ENCODE measurements around the gene CX3CR1. TPM values are rescaled to one million over a fixed set of nuclear protein-coding genes. Genes with fewer than 3 reads are reported as not detected.

CX3CR1 gene, protein sequence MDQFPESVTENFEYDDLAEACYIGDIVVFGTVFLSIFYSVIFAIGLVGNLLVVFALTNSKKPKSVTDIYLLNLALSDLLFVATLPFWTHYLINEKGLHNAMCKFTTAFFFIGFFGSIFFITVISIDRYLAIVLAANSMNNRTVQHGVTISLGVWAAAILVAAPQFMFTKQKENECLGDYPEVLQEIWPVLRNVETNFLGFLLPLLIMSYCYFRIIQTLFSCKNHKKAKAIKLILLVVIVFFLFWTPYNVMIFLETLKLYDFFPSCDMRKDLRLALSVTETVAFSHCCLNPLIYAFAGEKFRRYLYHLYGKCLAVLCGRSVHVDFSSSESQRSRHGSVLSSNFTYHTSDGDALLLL
- total RNA-seq = under 1 TPM; 0.31 to 0.94 (median 0.66) TPM

DNA sequence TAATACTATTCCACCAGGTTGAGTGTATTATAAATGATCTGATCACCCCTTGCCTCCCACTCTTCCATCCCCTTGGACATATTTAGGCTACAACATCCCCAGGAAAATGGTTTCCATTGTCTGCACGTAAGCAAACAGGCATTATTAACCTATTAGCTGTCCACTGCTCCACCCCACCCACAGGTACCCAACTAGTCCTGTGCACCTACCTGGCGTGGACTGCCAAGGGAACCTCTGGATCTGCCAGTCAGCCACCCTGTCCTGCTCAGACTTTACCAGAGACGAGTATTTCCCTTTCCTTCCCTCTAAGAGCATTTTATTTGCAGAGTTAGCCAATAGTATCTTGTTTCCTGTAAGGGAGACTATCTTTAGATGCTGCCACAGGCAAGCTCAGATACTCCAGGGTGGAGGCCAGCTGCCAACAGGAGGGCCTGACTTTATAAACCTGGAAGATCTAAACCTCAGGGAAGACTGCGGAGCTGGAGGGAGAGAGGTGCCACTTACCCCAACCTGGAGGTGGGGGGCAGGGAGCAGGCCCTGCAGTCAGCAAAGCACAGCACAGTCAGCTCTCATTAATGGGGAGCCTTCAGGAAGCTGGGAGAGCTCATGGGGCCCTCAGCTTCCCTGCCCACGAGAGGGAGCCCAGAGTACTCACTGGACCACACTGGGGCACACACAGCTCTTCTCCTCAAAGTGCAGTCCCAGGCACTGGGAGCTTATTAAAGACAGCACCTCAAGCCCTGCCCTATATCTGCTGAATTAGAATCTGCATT is at the start of gene CX3CR1:
Gene CX3CR1, minus strand, starts transcription at position 292 of the 773 bp plus-strand sequence. CDS start 13,527 bp downstream, outside the sequence.
- Histone ChIP-seq H3K27ac (no peak within 1 kb of the TSS), H3K4me3 (no peak within 1 kb of the TSS), H3K4me1 (no peaks in the 10 kb centered on the region), H3K9me3 (no peaks in the 10 kb centered on the region), H3K36me3 (no peaks in the 10 kb centered on the region), H3K27me3 (no peaks in the 10 kb centered on the region)
- ATAC-seq = no peak
- WGBS, 2 donors (ENCODE audit: low coverage in 1 of 2) = 67 to 79% methylated on average over 2 to 3 of the region's 5 CpGs
- no peak for TF ChIP-seq POLR2AphosphoS5 (IDR thresholded peaks at IDR 0.05)
- TF ChIP-seq EP300 (IDR thresholded peaks at IDR 0.05) = no peak
- TF ChIP-seq POLR2A (IDR thresholded peaks at IDR 0.05) = no peak
- TF ChIP-seq, protein P1, sequence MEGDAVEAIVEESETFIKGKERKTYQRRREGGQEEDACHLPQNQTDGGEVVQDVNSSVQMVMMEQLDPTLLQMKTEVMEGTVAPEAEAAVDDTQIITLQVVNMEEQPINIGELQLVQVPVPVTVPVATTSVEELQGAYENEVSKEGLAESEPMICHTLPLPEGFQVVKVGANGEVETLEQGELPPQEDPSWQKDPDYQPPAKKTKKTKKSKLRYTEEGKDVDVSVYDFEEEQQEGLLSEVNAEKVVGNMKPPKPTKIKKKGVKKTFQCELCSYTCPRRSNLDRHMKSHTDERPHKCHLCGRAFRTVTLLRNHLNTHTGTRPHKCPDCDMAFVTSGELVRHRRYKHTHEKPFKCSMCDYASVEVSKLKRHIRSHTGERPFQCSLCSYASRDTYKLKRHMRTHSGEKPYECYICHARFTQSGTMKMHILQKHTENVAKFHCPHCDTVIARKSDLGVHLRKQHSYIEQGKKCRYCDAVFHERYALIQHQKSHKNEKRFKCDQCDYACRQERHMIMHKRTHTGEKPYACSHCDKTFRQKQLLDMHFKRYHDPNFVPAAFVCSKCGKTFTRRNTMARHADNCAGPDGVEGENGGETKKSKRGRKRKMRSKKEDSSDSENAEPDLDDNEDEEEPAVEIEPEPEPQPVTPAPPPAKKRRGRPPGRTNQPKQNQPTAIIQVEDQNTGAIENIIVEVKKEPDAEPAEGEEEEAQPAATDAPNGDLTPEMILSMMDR (IDR thresholded peaks at IDR 0.05) = no peak

DNA sequence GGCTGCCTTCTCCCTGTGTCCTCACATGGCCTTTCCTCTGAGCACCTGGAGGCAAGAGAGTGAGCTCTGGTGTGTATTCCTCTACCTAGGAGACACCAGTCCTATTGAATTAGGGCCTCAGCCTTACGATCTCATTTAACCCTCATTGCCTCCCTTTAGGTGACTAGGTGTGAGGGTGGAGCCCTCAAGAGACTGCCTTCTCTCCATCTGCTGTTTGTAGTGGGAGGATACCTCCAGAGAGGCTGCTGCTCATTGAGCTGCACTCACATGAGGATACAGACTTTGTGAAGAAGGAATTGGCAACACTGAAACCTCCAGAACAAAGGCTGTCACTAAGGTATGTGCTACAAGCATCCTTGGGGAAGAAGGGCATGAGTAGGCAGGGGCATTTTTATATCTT is 49.7 kb upstream of the CX3CR1 start, which contains the start of gene CCR8:
Gene CCR8, plus strand, starts transcription at position 217 of the 400 bp plus-strand sequence. CDS start 2,623 bp downstream, outside the sequence.
- Histone ChIP-seq H3K4me1 (no peaks in the 10 kb centered on the region), H3K9me3 (no peaks in the 10 kb centered on the region), H3K27ac (no peak within 1 kb of the TSS), H3K4me3 (no peak within 1 kb of the TSS), H3K36me3 (no peaks in the 10 kb centered on the region), H3K27me3 (no peaks in the 10 kb centered on the region)
- no peak for ATAC-seq
- 86% methylated on average over 1 of the region's 1 CpG; no CpG with 5 or more reads in 1 of the 2 donors for WGBS, 2 donors (ENCODE audit: low coverage in 1 of 2)
- TF ChIP-seq EP300 (IDR thresholded peaks at IDR 0.05) (no peak), POLR2AphosphoS5 (IDR thresholded peaks at IDR 0.05) (no peak), POLR2A (IDR thresholded peaks at IDR 0.05) (no peak)
- TF ChIP-seq, protein P1 (IDR thresholded peaks at IDR 0.05) = no peak

DNA sequence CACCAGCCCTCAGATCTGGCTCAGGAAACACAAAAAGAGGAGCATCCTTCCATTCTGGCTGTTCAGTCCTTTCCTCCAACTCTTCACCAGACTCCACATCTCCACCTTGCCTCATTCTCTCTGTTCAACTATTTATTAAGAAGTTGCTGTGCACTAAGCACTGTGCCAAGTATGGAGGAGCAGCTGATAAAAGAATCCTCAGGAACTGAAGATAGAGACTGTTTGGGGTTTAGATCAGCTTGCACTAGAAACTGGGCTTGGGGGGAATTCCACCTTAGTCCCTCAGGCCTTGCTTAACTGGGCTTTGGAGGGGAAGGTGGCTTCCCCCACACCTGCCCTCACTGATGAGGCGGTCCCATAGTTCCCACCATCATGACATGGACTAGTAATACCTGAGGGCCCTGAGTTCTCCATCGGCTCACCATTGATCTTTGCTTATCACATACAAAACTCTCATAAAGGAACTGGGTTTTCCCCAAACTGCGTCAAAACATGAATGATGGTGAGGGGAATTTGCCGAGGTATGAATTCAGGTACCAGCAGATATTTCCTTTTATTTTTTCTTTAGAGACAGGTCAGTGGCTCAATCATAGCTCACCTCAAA is 48.0 kb upstream of the CX3CR1 start:
- ATAC-seq = no peak
- TF ChIP-seq, protein P1 (IDR thresholded peaks at IDR 0.05) = no peak
- TF ChIP-seq EP300 (IDR thresholded peaks at IDR 0.05) = no peak
- no peak for TF ChIP-seq POLR2A (IDR thresholded peaks at IDR 0.05)
- no peak for TF ChIP-seq POLR2AphosphoS5 (IDR thresholded peaks at IDR 0.05)
- 80 to 86% methylated on average over 1 to 4 of the region's 4 CpGs for WGBS, 2 donors (ENCODE audit: low coverage in 1 of 2)

DNA sequence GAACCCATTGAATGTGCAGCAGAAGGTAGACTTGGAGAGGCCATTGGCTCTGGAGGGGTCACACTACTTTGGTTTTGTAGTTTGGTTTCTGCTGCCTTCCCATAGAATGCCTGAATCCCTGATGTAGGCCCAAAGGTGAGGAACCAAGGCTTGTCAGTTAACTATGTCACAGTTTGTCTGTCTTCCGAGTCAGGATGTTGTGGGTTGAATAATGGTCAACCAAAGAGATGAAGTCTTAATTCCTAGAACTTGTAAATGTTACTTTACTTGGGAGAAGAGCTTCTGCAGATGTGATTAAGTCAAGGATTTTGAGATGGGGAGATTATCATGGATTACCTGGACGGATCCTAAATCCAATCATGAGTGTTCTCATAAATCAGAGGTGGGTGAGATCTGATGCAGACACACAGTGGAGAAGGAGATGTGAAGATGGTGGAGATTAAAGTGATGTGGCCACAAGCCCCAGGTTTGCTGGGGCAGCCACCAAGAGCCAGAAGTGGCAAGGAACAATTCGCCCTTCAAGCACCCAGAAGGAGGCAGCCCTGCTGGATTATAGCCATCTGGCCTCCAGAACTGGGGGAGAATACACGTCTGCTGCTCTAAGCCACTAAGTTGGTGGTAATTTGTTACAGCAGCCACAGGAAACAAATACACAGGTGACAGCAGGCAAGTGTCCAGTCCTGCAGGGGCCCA is 47.4 kb upstream of the CX3CR1 start:
- no peak overlapping the region for H3K4me3 ChIP-seq
- no peak overlapping the region for H3K27ac ChIP-seq
- H3K36me3 ChIP-seq = no peaks in the 10 kb centered on the region
- ATAC-seq = no peak
- no peaks in the 10 kb centered on the region for H3K27me3 ChIP-seq
- TF ChIP-seq POLR2A (IDR thresholded peaks at IDR 0.05) = no peak
- TF ChIP-seq, protein P1 (IDR thresholded peaks at IDR 0.05) = no peak
- TF ChIP-seq EP300 (IDR thresholded peaks at IDR 0.05) = no peak
- TF ChIP-seq POLR2AphosphoS5 (IDR thresholded peaks at IDR 0.05) = no peak
- 72 to 86% methylated on average over 3 to 4 of the region's 4 CpGs for WGBS, 2 donors (ENCODE audit: low coverage in 1 of 2)
- H3K4me1 ChIP-seq = no peaks in the 10 kb centered on the region
- no peaks in the 10 kb centered on the region for H3K9me3 ChIP-seq

More for the DNA sequence above, 48.0 kb upstream of the CX3CR1 start:
- Histone ChIP-seq H3K27ac (no peak overlapping the region), H3K4me3 (no peak overlapping the region), H3K9me3 (no peaks in the 10 kb centered on the region), H3K27me3 (no peaks in the 10 kb centered on the region), H3K36me3 (no peaks in the 10 kb centered on the region), H3K4me1 (no peaks in the 10 kb centered on the region)
